Psoas muscle (tissue), 8 donors: Measurements from ENCODE around the gene WASHC4. TPM values are rescaled to one million over a fixed set of nuclear protein-coding genes. Genes with fewer than 3 reads are reported as not detected.
A peak's percentile ranks its signal among the peaks of the same experiment; 100 is the strongest.

Source experiments
- ATAC-seq, 4 donors: fragments of 200-7000 bp; cut with Tn5 transposase; one replicate each; pipeline ENCODE4 v1.9.1; 2020; ENCODE audit warnings: moderate library complexity in 3 of 4, mild to moderate bottlenecking in 2 of 4
- DNase-seq, 2 donors: peaks; one replicate each; pipeline ENCODE4 v3.0.0-alpha.2; 2020
- H3K27ac ChIP-seq: fragments of 200-600 bp; one replicate; pipeline ENCODE4 v1.8.0; 2022
- H3K27me3 ChIP-seq, 3 donors: fragments of 200-600 bp in 1 of 3; one replicate each; pipeline versions ENCODE4 v1.6.1 to v1.8.0; 2013 to 2022; ENCODE audit warnings: low read length in 2 of 3, mild to moderate bottlenecking in 2 of 3, moderate library complexity in 1 of 3; ENCODE audit not compliant: insufficient read depth in 3 of 3
- H3K36me3 ChIP-seq, 2 donors: fragments of 200-600 bp in 1 of 2; one replicate each; pipeline versions ENCODE4 v1.6.1 to v1.8.0; 2013 to 2022; ENCODE audit warnings: low read depth in 1 of 2, mild to moderate bottlenecking in 1 of 2, moderate library complexity in 1 of 2; ENCODE audit not compliant: insufficient read depth in 1 of 2
- H3K4me1 ChIP-seq: fragments of 200-600 bp; one replicate; pipeline ENCODE4 v1.8.0; 2022
- H3K4me3 ChIP-seq: fragments of 200-600 bp; one replicate; pipeline ENCODE4 v1.8.0; 2022; ENCODE audit warnings: mild to moderate bottlenecking
- H3K9me3 ChIP-seq: fragments of 200-600 bp; one replicate; pipeline ENCODE4 v1.8.0; 2022
- CTCF ChIP-seq: fragments of 200-600 bp; IDR thresholded peaks from one replicate; pipeline ENCODE4 v1.8.0; 2022; ENCODE audit warnings: antibody characterized with exemption
- WGBS, 3 donors: extraction: QIAGEN DNeasy Blood & Tissue Kit; methylation state at CpG; one replicate each; pipeline versions ENCODE4 v1.1.6 to v1.1.7; 2013; 5-methylcytosine and 5-hydroxymethylcytosine counted together
- intact Hi-C, 2 donors: fragments of 100-400 bp; cut with DNase I; formaldehyde crosslinking; loops; one replicate each; pipeline versions ENCODE4 v1.11.0 to v1.14.2; 2022
- polyA plus RNA-seq, 3 donors: library from polyadenylated mRNA; stranded (reverse); fragments of 200-250 nt; gene quantifications; one replicate each; pipeline ENCODE4 v1.2.3, GENCODE V29; 2013
- total RNA-seq, 4 donors: library from RNA; stranded (reverse); fragmentation: NEBNext Ultra II Directional in 2 of 4; extraction: Animal tissue kit (Norgen Biotek cat#: 25700) in 2 of 4; gene quantifications; one replicate each; pipeline versions ENCODE4 v1.2.1 to v1.2.4, GENCODE V29; 2021 to 2023
- donor health status: healthy with polysubstance abuse.
- donor health status: DM: no; HTN: no; CAD: no; lungs with moderate emphysema.
- donor health status: Bipolar disorder and iron deficiency.
- donor health status: healthy.
- donor health status: DM: yes; HTN: yes; CAD: no.
- donor health status: DM: no; HTN: no; CAD: no.
- donor health status: DM: no; HTN: no; CAD: no.
- donor health status: DM: yes; HTN: yes; CAD: no.

Gene WASHC4
- total and polyA plus RNA-seq, 7 donors, result 9.0 to 32.6 (median 21.8) TPM

DNA sequence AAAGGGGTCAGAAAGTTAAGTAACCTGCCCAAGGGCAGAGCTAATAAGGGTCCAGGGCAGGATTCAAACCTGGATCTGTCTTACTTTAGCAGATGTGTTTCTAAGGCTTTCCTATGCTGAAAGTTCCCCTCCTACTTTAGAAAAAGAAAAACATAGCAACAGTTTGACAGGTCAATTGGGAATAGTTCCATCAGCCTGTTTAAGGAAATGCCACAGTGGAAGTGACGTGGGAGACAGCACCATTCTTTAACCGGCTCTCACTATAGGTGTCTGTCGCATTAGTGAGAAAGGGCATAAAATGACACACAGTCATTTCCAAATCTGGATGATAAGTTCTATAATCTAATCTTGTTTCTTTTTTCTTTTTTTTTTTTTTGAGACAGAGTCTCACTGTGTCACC lies 30.6 kb upstream of the WASHC4 start:
- ATAC-seq (no peak), DNase-seq (no peak)
- no peaks in the 10 kb centered on the region for H3K27me3 ChIP-seq
- no peak for TF ChIP-seq CTCF
- no peaks in the 10 kb centered on the region for H3K4me1 ChIP-seq
- intact Hi-C loops, result no loop called here
- WGBS, 3 donors, result 78 to 85% (median 84%) methylated on average over 3 of the region's 3 CpGs
- no peak overlapping the region for H3K27ac ChIP-seq
- H3K9me3 ChIP-seq, result no peaks in the 10 kb centered on the region
- no peaks in the 10 kb centered on the region for H3K36me3 ChIP-seq
- H3K4me3 ChIP-seq, result no peak overlapping the region

DNA sequence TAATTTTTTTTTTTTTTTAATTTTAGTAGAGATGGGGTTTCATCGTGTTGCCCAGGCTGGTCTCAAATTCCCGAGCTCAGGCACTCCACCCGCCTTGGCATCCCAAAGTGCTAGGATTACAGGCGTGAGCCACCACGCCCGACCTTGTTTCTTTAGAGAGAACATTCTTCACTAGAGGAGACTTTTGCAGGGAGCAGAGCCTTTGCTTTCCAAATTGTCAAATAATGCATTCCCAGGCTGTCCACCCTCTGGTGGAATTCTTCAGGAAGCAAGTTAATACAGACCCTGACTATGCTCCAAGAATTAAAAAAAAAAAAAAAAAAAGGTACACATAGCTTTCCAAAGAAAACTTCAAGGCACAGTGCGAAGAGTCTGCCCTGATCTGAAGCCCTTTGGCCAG lies 30.1 kb upstream of the WASHC4 start:
- DNase-seq (no peak), ATAC-seq (no peak)
- H3K4me1 ChIP-seq, result no peaks in the 10 kb centered on the region
- H3K9me3 ChIP-seq, result no peaks in the 10 kb centered on the region
- no peaks in the 10 kb centered on the region for H3K36me3 ChIP-seq
- no peak overlapping the region for H3K4me3 ChIP-seq
- 67 to 70% (median 69%) methylated on average over 7 of the region's 7 CpGs for WGBS, 3 donors
- H3K27me3 ChIP-seq, result no peaks in the 10 kb centered on the region
- TF ChIP-seq CTCF, result no peak
- intact Hi-C loops, result no loop called here
- no peak overlapping the region for H3K27ac ChIP-seq

GRCh38 chr12:105078712-105079570 lies 28.6 kb upstream of the WASHC4 start:
- no peak overlapping the region for H3K4me3 ChIP-seq
- no peak for DNase-seq
- H3K4me1 ChIP-seq, result peaks cover 7% of the 10 kb centered on the region
- 84 to 89% (median 86%) methylated on average over 11 of the region's 11 CpGs for WGBS, 3 donors
- H3K27me3 ChIP-seq, result peaks cover 0 to 5% (median 0%) of the 10 kb centered on the region in 3 donors
- no peaks in the 10 kb centered on the region for H3K9me3 ChIP-seq
- intact Hi-C loops, result no loop called here
- no peak overlapping the region for H3K27ac ChIP-seq
- no peak for ATAC-seq
- TF ChIP-seq CTCF, result no peak
- no peaks in the 10 kb centered on the region for H3K36me3 ChIP-seq

- Histone ChIP-seq H3K9me3 (no peaks in the 10 kb centered on the region), H3K27me3 (peaks cover 0 to 6% (median 0%) of the 10 kb centered on the region in 3 donors), H3K36me3 (no peaks in the 10 kb centered on the region), H3K4me3 (peak overlapping the region; percentile 70), H3K4me1 (peaks cover 9% of the 10 kb centered on the region), H3K27ac (no peak overlapping the region)
- no peak for ATAC-seq
- no peak for DNase-seq
- TF ChIP-seq CTCF, result no peak
- intact Hi-C loops, result no loop called here
- WGBS, 3 donors, result 59 to 66% (median 65%) methylated on average over 5 of the region's 5 CpGs
Observed at GRCh38 chr12:105083031-105083430, 24.5 kb upstream of the WASHC4 start.
